Gastroesophageal sphincter (tissue), 4 donors: ENCODE results near the gene BRD1. TPM values are rescaled to one million over a fixed set of nuclear protein-coding genes. Genes with fewer than 3 reads are reported as not detected.
A peak's percentile ranks its signal among the peaks of the same experiment; 100 is the strongest.

ENCODE experiments used
- ATAC-seq: fragments of 150-250 bp; one replicate; pipeline ENCODE4 v1.9.1; 2016; ENCODE audit warnings: mild to moderate bottlenecking, moderate library complexity
- H3K27ac ChIP-seq, 4 donors: fragments of 200-600 bp; sonication (generic) in 3 of 4; 1 replicate in 3 of 4; 2 replicates in 1 of 4; pipeline ENCODE4 v1.5.1; 2016 to 2019
- H3K27me3 ChIP-seq: fragments of 200-600 bp; sonication (generic); one replicate; pipeline ENCODE4 v1.5.1; 2019
- H3K36me3 ChIP-seq, 2 donors: fragments of 200-600 bp; sonication (generic); one replicate each; pipeline ENCODE4 v1.5.1; 2019; ENCODE audit warnings: control low read depth in 1 of 2
- H3K4me1 ChIP-seq, 3 donors: fragments of 200-600 bp; sonication (generic); 1 replicate in 2 of 3; 2 replicates in 1 of 3; pipeline ENCODE4 v1.5.1; 2016 to 2019; ENCODE audit warnings: control low read depth in 2 of 3
- H3K4me3 ChIP-seq, 2 donors: fragments of 200-600 bp; sonication (generic); one replicate each; pipeline ENCODE4 v1.5.1; 2019; ENCODE audit warnings: mild to moderate bottlenecking in 1 of 2, moderate library complexity in 1 of 2
- H3K9me3 ChIP-seq, 3 donors: fragments of 200-600 bp; sonication (generic); one replicate each; pipeline ENCODE4 v1.5.1; 2017 to 2019; ENCODE audit warnings: control low read depth in 2 of 3
- EP300 ChIP-seq: sonication (generic); formaldehyde crosslinking; IDR thresholded peaks from one replicate; pipeline ENCODE4 v1.6.1; 2017; ENCODE audit warnings: antibody characterized with exemption, mild to moderate bottlenecking
- POLR2A ChIP-seq, 2 donors: fragments of 450-650 bp; IDR thresholded peaks; one replicate each; pipeline ENCODE4 v1.6.1; 2017; ENCODE audit warnings: antibody characterized with exemption in 2 of 2, mild to moderate bottlenecking in 2 of 2, moderate library complexity in 1 of 2
- POLR2AphosphoS5 ChIP-seq: sonication (generic); formaldehyde crosslinking; IDR thresholded peaks from one replicate; pipeline ENCODE4 v1.6.1; 2017; ENCODE audit warnings: antibody characterized with exemption
- WGBS, 2 donors: methylation state at CpG; one replicate each; pipeline ENCODE4 v1.1.5; 2018; ENCODE audit warnings: low coverage in 1 of 2; 5-methylcytosine and 5-hydroxymethylcytosine counted together
- total RNA-seq, 4 donors: library from RNA; depleted of rRNA; stranded (reverse); fragments of >200 nt; gene quantifications; one replicate each; pipeline ENCODE4 v1.1.0, GENCODE V29; 2016
- TF ChIP-seq, protein P1 (sequence below), 4 experiments: fragments of 200-600 bp in 2 of 4; fragments of 450-650 bp in 2 of 4; sonication (generic) in 1 of 4; IDR thresholded peaks; one replicate each; pipeline ENCODE4 v1.5.1; 2017 to 2019; ENCODE audit warnings: antibody characterized with exemption in 4 of 4, mild to moderate bottlenecking in 2 of 4, moderate library complexity in 2 of 4

BRD1 gene
- total RNA-seq, 4 donors from 2014 or later, result 36.0 to 66.0 (median 45.5) TPM

GRCh38 chr22:49790912-49791311 lies 36.8 kb downstream of the BRD1 start:
- Histone ChIP-seq H3K27ac (peak overlapping the region in 1 of 4 donors; percentile 45), H3K9me3 (no peaks in the 10 kb centered on the region), H3K27me3 (no peaks in the 10 kb centered on the region), H3K4me3 (no peak overlapping the region), H3K4me1 (peaks cover 0 to 89% (median 53%) of the 10 kb centered on the region in 3 donors), H3K36me3 (peaks cover 0 to 77% of the 10 kb centered on the region in 2 donors)
- no peak for ATAC-seq
- WGBS, 2 donors, result no CpG with 5 or more reads among the region's 16 CpGs
- TF ChIP-seq POLR2A (IDR thresholded peaks at IDR 0.05), result no peak
- TF ChIP-seq EP300, result no peak
- TF ChIP-seq, protein P1, sequence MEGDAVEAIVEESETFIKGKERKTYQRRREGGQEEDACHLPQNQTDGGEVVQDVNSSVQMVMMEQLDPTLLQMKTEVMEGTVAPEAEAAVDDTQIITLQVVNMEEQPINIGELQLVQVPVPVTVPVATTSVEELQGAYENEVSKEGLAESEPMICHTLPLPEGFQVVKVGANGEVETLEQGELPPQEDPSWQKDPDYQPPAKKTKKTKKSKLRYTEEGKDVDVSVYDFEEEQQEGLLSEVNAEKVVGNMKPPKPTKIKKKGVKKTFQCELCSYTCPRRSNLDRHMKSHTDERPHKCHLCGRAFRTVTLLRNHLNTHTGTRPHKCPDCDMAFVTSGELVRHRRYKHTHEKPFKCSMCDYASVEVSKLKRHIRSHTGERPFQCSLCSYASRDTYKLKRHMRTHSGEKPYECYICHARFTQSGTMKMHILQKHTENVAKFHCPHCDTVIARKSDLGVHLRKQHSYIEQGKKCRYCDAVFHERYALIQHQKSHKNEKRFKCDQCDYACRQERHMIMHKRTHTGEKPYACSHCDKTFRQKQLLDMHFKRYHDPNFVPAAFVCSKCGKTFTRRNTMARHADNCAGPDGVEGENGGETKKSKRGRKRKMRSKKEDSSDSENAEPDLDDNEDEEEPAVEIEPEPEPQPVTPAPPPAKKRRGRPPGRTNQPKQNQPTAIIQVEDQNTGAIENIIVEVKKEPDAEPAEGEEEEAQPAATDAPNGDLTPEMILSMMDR (IDR thresholded peaks at IDR 0.05), result no peak
- no peak for TF ChIP-seq POLR2AphosphoS5

DNA sequence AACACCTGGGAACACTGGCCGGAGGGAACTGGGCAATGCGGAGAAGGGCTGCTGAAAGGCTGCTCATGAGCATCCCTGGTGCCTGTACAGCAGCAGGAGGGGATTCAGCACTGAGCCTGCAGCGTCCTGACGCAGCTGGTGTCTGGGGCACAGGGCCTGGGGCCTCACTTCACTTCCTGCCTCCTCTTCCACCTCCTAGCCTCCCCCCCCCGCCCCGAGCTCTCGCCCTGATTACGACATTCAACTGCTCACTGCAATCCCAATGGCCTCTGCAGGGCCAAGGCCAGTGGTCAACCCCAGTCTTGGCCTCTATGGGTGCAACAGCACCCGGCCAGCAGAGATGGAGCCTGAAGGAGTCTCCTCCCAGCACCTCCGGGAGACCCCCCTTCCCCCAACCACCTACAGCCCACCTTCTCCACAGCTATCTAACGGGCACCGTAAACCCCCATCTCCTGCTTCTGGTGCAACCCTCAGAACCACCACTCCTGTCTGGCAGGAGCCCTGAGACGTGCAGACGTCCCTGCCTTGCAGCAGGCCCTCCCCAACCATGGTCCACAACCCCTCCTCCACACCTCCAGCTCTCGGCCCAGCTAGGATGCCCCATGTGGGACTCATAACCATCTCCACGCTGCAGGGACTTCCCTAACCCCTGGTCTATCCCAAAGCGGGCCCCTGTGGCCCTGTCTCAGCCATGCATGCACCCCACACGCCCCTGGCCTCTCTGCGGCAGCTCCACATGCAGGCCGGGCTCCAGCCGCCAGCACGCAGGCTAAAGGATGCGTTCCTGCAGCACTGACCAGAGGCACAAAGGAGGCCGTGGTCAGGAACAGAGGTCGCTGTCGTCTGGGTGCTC lies 38.2 kb downstream of the BRD1 start:
- 54 to 55% methylated on average over 5 to 8 of the region's 26 CpGs for WGBS, 2 donors
- peak overlapping the region in 1 of 2 donors; percentile 12 for H3K4me3 ChIP-seq

DNA sequence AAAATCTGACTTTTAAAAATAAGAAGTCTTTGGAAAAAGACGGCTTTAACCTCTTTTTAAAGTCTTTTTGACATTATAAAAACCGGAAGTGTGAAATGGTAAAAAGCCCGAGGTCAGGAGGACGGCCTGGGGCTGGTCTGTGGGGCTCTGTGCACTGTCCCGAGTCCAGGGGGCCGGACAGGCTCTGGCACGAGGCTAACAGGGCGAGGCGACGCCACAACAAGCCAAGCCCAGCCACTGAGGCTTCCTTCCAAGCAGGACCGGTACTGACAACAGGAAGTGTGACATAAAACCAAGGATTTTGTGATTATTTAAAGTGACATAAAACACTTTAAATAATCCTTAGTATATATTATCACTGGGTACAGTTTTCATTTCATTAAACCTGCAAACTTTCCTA lies 39.2 kb downstream of the BRD1 start:
- Histone ChIP-seq H3K27ac (peak overlapping the region in 3 of 4 donors; percentile 64 to 69 (median 68)), H3K9me3 (no peaks in the 10 kb centered on the region), H3K4me1 (peaks cover 0 to 84% (median 51%) of the 10 kb centered on the region in 3 donors), H3K36me3 (peaks cover 0 to 77% of the 10 kb centered on the region in 2 donors), H3K4me3 (no peak overlapping the region), H3K27me3 (no peaks in the 10 kb centered on the region)
- TF ChIP-seq POLR2A (IDR thresholded peaks at IDR 0.05) (no peak), POLR2AphosphoS5 (no peak), EP300 (no peak)
- TF ChIP-seq, protein P1 (IDR thresholded peaks at IDR 0.05), result no peak
- ATAC-seq, result peak; percentile 81
- WGBS, 2 donors, result 7 to 50% methylated on average over 1 to 10 of the region's 11 CpGs

More for the DNA sequence above, 38.2 kb downstream of the BRD1 start:
- Histone ChIP-seq H3K27me3 (no peaks in the 10 kb centered on the region), H3K9me3 (no peaks in the 10 kb centered on the region), H3K4me1 (peaks cover 0 to 94% (median 55%) of the 10 kb centered on the region in 3 donors), H3K36me3 (peaks cover 0 to 77% of the 10 kb centered on the region in 2 donors), H3K27ac (peak overlapping the region in 3 of 4 donors; percentile 64 to 69 (median 68))
- peak; percentile 72 for ATAC-seq
- TF ChIP-seq POLR2A (IDR thresholded peaks at IDR 0.05), result no peak
- TF ChIP-seq POLR2AphosphoS5, result no peak
- TF ChIP-seq EP300, result no peak
- TF ChIP-seq, protein P1 (IDR thresholded peaks at IDR 0.05), result no peak

DNA sequence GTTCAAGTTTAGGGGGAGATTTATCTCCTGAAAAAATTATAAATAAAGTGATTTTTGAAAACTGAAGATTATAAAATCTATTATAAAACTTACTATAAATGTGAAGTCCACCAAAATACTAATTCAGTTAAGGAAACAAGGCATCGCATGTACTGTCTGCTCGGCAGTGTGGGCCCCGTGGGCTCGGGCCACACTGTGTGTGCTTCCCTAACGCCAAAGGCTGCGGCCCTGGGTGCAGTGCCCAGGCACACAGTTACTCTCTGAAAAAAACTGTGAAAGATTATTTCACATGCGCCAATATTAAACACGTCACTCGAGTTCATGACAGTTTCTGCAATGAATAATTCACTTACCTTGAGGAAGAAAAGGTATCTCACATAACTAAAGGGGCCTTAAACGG lies 39.8 kb downstream of the BRD1 start:
- Histone ChIP-seq H3K27ac (peak overlapping the region in 1 of 4 donors; percentile 64), H3K9me3 (no peaks in the 10 kb centered on the region), H3K27me3 (no peaks in the 10 kb centered on the region), H3K36me3 (peaks cover 0 to 77% of the 10 kb centered on the region in 2 donors), H3K4me3 (no peak overlapping the region), H3K4me1 (peaks cover 0 to 78% (median 46%) of the 10 kb centered on the region in 3 donors)
- TF ChIP-seq POLR2AphosphoS5, result no peak
- TF ChIP-seq POLR2A (IDR thresholded peaks at IDR 0.05), result no peak
- TF ChIP-seq, protein P1 (IDR thresholded peaks at IDR 0.05), result no peak
- TF ChIP-seq EP300, result no peak
- no peak for ATAC-seq
- 68 to 81% methylated on average over 8 to 10 of the region's 10 CpGs for WGBS, 2 donors
